GM18951 (cell line): ENCODE measurements around the gene CHN2.

Experiments used
- POLR2A ChIP-seq: IDR thresholded peaks from 4 replicates; pipeline ENCODE4 v1.6.1; 2011; ENCODE audit warnings: mild to moderate bottlenecking; ENCODE audit not compliant: insufficient read length, insufficient read depth; ENCODE audit errors: extremely low read depth
- in situ Hi-C: fragments of 300-500 bp; cut with MboI; formaldehyde crosslinking; loops from one replicate; pipeline ENCODE4 v1.12.0; 2022; ENCODE audit warnings: low sequenced_read_pairs, mixed read lengths, inconsistent platforms; ENCODE audit not compliant: unreplicated experiment

Gene CHN2

GRCh38 chr7:29454464-29454863 is 259.9 kb downstream of the CHN2 start:
- in situ Hi-C loops, result no loop called here
- TF ChIP-seq POLR2A, result no peak

DNA sequence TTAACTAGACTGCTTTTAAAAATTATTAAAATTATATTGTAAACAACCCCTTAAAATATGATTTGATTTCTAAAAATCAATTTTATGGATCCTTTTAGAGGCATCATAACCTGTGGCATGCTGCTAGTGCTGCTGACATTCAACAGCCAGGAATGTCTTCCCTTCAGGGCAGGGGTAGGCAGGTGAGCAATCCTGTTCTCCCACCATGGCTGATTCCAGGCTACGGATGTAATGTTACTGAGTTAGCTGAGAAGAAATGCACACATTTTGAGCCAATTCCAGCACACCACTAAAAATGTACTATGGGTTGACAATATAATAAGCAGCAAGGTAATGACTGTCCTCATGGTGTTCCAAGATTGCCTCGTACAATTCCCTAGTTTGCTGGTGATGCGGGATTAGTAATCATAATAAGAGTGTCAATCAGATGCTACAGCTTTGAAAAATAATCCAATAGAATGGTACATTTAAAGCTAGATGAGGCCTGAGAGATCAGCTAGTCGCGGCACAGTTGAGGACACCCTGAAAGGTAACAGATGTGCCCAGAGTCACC is 260.4 kb downstream of the CHN2 start:
- in situ Hi-C loops, result no loop called here

GRCh38 chr7:29457141-29457561 is 262.6 kb downstream of the CHN2 start:
- no peak for TF ChIP-seq POLR2A
- in situ Hi-C loops, result no loop called here

More for the DNA sequence above, 260.4 kb downstream of the CHN2 start:
- TF ChIP-seq POLR2A, result no peak

DNA sequence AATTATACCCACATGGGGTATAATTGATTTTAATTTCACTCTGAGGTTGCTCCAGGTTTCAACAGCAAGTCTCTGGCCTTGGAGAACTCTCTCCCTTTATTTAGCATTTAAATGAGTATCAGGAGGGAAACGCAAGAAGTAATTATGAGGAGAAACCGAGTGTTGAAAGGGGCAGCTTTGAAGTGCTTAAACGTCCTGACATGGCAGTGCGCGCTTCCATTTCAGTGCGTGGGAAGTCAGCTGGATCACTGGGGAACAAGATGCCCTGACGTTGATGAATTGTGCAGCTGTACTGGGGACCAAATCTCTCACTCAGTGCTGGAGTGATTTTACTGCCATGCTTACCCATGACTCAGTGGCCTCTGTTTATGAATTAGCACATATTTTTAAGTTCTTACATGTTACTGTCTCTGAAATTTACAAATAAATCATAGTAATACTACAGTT is 263.0 kb downstream of the CHN2 start:
- in situ Hi-C loops, result no loop called here
- no peak for TF ChIP-seq POLR2A

DNA sequence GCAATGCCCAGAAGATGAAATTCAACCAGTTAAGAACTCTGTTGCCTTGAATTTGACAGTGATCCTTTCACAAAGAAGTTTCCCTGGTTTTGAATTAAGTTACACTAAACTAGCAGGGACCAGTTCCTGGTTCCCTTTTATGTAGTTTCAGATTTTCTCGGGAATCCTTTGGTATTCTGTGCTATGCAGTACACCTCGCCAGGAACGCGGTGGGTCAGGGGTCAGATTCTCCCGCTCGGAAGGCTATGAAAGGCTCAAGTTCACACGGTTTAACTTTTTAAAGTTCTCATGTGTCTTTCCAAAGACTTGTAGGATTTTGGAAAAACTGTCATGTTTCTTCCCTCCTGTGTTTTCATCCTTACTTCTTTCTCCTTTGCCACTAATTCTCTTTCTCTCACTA is 264.4 kb downstream of the CHN2 start:
- TF ChIP-seq POLR2A, result no peak

GRCh38 chr7:29459589-29459988 is 265.0 kb downstream of the CHN2 start:
- in situ Hi-C loops, result no loop called here
- TF ChIP-seq POLR2A, result no peak

More for the DNA sequence above, 264.4 kb downstream of the CHN2 start:
- in situ Hi-C loops, result no loop called here

GRCh38 chr7:29461996-29462395 is 267.4 kb downstream of the CHN2 start:
- in situ Hi-C loops, result no loop called here
- TF ChIP-seq POLR2A, result no peak

GRCh38 chr7:29463504-29464158 is 269.1 kb downstream of the CHN2 start:
- in situ Hi-C loops, result no loop called here
- no peak for TF ChIP-seq POLR2A

DNA sequence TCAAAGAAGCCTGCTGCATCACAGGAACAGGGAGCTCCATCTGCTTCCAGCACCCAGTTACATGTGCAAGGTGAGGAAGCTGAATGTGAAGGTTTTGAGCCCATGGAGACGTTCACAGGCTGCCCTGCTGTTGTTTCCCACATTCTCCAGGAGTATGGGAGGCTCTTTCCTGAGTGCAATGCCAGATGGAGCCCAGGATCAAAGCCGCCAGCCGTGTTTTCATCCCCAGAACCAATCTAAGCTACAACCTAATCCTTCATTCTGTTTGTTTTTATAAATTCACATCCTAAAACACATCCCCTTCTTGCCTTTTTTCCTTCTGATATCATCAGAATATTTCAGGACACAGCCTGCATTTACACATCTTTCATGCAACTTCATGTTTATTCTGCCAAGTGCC is 270.2 kb downstream of the CHN2 start:
- TF ChIP-seq POLR2A, result no peak
- in situ Hi-C loops, result no loop called here

- in situ Hi-C loops, result no loop called here
- no peak for TF ChIP-seq POLR2A
Observed at GRCh38 chr7:29467193-29467926, 272.8 kb downstream of the CHN2 start.

DNA sequence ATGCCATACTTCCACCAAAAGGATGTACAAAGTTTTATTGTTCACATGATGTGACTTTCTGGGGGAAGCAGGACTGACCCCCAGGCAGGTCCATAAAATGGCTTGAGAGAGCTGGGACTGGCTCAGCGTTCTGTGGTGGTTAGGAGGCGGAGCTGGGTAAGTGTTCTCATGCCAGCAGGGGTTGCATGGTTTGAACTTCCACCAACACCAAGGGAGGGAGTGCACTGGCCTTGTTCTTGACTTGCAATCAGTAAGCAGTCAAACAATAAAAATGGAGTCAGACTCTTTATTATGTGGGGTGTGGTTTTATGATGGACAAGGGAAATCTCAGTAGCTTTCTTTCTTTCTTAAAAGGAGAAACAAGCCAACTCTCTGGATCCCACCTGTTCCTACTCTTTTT is 273.6 kb downstream of the CHN2 start:
- in situ Hi-C loops, result no loop called here

GRCh38 chr7:29469281-29469680 is 274.7 kb downstream of the CHN2 start:
- in situ Hi-C loops, result no loop called here
- no peak for TF ChIP-seq POLR2A

More for the DNA sequence above, 273.6 kb downstream of the CHN2 start:
- no peak for TF ChIP-seq POLR2A

GRCh38 chr7:29469976-29470557 is 275.5 kb downstream of the CHN2 start:
- TF ChIP-seq POLR2A, result no peak
- in situ Hi-C loops, result no loop called here

GRCh38 chr7:29471444-29472138 is 277.0 kb downstream of the CHN2 start:
- in situ Hi-C loops, result no loop called here
- no peak for TF ChIP-seq POLR2A
